NT2/D1 (cell line): ENCODE results near the gene TAC4.

Experiments
- DNase-seq: peaks from one replicate; pipeline ENCODE4 v3.0.0-alpha.2; 2011; ENCODE audit warnings: low read depth, low spot score
- H3K27me3 ChIP-seq: 2 replicates; pipeline ENCODE4 v1.6.0; 2011; ENCODE audit warnings: mild to moderate bottlenecking; ENCODE audit not compliant: insufficient read length, insufficient read depth
- H3K36me3 ChIP-seq: 2 replicates; pipeline ENCODE4 v1.6.1; 2011; ENCODE audit warnings: mild to moderate bottlenecking, low read length, mixed read lengths; ENCODE audit not compliant: insufficient read depth, insufficient read length
- H3K4me1 ChIP-seq: 2 replicates; pipeline ENCODE4 v1.5.1; 2011; ENCODE audit not compliant: insufficient read depth, insufficient read length
- H3K4me3 ChIP-seq: 2 replicates; pipeline ENCODE4 v1.5.1; 2011; ENCODE audit warnings: low read depth; ENCODE audit not compliant: insufficient read length
- H3K9ac ChIP-seq: 2 replicates; pipeline ENCODE4 v1.6.0; 2011; ENCODE audit warnings: low read depth; ENCODE audit not compliant: insufficient read length
- H3K9me3 ChIP-seq: 2 replicates; pipeline ENCODE4 v1.5.1; 2011; ENCODE audit warnings: mild to moderate bottlenecking, low read length; ENCODE audit not compliant: insufficient read depth
- SUZ12 ChIP-seq: IDR thresholded peaks from 2 replicates; pipeline ENCODE4 v1.6.1; 2011; ENCODE audit not compliant: insufficient read length, insufficient read depth; ENCODE audit errors: extremely low read depth
- YY1 ChIP-seq: IDR thresholded peaks from 2 replicates; pipeline ENCODE4 v1.6.1; 2011; ENCODE audit not compliant: insufficient read length, insufficient read depth
- ZNF274 ChIP-seq: IDR thresholded peaks from 2 replicates; pipeline ENCODE4 v1.6.1; 2011; ENCODE audit warnings: mild to moderate bottlenecking, low read depth, low read length

Gene TAC4

DNA sequence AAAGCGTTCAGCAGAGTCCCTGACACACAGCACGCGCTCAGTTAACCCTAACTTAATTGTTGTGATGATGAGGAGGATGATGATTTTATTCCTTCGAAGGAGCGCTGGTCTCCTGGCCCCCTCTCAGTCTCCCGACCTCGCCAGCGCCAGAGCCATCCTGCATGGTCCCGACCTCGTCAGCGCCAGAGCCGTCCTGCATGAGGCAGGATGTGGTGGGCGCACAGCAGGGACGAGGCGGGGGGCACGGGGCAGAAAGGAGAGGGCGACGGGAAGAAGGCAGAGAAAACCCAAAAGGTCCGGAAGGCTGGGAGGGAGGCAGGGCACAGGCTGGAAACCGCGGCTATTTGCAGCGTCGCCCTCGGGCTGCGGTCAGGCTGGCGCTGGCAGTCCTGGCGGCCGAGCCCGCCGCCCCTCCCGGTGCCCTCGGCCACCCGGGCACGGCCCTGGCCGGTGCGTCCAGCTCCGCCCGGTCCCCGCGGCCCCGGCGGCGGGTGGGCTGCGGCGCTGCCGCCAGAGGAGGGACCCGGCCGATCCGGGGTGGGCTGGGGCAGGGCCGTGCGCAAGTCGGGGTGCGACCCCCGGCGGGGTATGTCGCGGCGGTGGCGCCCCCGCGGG, 3.0 kb upstream of the TAC4 start:
- peaks cover 44% of the 10 kb centered on the region for H3K27me3 ChIP-seq
- peak overlapping the region; percentile 74 for H3K9ac ChIP-seq
- peaks cover 18% of the 10 kb centered on the region for H3K4me1 ChIP-seq
- peak overlapping the region; percentile 48 for H3K4me3 ChIP-seq
- H3K36me3 ChIP-seq: peaks cover 7% of the 10 kb centered on the region
- H3K9me3 ChIP-seq: no peaks in the 10 kb centered on the region
- DNase-seq: no peak
- TF ChIP-seq SUZ12 (no peak), ZNF274 (no peak), YY1 (no peak)

- Histone ChIP-seq H3K27me3 (peaks cover 44% of the 10 kb centered on the region), H3K9me3 (no peaks in the 10 kb centered on the region), H3K4me1 (peaks cover 21% of the 10 kb centered on the region), H3K4me3 (no peak overlapping the region), H3K36me3 (peaks cover 7% of the 10 kb centered on the region), H3K9ac (no peak overlapping the region)
- no peak for DNase-seq
- TF ChIP-seq SUZ12: no peak
- no peak for TF ChIP-seq YY1
- TF ChIP-seq ZNF274: no peak
These were observed 2.3 kb upstream of the TAC4 start for GRCh38 chr17:49850218-49850610.

GRCh38 chr17:49848739-49849138, 870 bp upstream of the TAC4 start:
- Histone ChIP-seq H3K9ac (no peak overlapping the region), H3K36me3 (peaks cover 13% of the 10 kb centered on the region), H3K27me3 (peaks cover 33% of the 10 kb centered on the region), H3K4me3 (no peak overlapping the region), H3K4me1 (peaks cover 21% of the 10 kb centered on the region), H3K9me3 (no peaks in the 10 kb centered on the region)
- TF ChIP-seq ZNF274: no peak
- no peak for DNase-seq

- no peak for DNase-seq
- TF ChIP-seq ZNF274 (no peak), SUZ12 (no peak), YY1 (no peak)
- H3K9me3 ChIP-seq: no peaks in the 10 kb centered on the region
- H3K27me3 ChIP-seq: peaks cover 23% of the 10 kb centered on the region
- no peak overlapping the region for H3K4me3 ChIP-seq
- H3K9ac ChIP-seq: no peak overlapping the region
- peaks cover 13% of the 10 kb centered on the region for H3K36me3 ChIP-seq
- peaks cover 21% of the 10 kb centered on the region for H3K4me1 ChIP-seq
These were observed 744 bp downstream of the TAC4 start for GRCh38 chr17:49846938-49847712.

GRCh38 chr17:49845321-49845720, 2.5 kb downstream of the TAC4 start:
- no peak for DNase-seq
- H3K9ac ChIP-seq: no peak overlapping the region
- H3K36me3 ChIP-seq: peaks cover 13% of the 10 kb centered on the region
- H3K27me3 ChIP-seq: peaks cover 11% of the 10 kb centered on the region
- no peak overlapping the region for H3K4me3 ChIP-seq
- TF ChIP-seq SUZ12 (no peak), YY1 (no peak), ZNF274 (no peak)
- H3K4me1 ChIP-seq: peaks cover 19% of the 10 kb centered on the region
- H3K9me3 ChIP-seq: no peaks in the 10 kb centered on the region

GRCh38 chr17:49843774-49844350, 4.0 kb downstream of the TAC4 start:
- Histone ChIP-seq H3K9me3 (no peaks in the 10 kb centered on the region), H3K4me3 (no peak overlapping the region), H3K9ac (no peak overlapping the region), H3K27me3 (no peaks in the 10 kb centered on the region), H3K4me1 (peaks cover 24% of the 10 kb centered on the region), H3K36me3 (peaks cover 13% of the 10 kb centered on the region)
- no peak for DNase-seq
- TF ChIP-seq SUZ12 (no peak), ZNF274 (no peak), YY1 (no peak)

- Histone ChIP-seq H3K9ac (no peak overlapping the region), H3K9me3 (no peaks in the 10 kb centered on the region), H3K4me3 (no peak overlapping the region), H3K27me3 (no peaks in the 10 kb centered on the region), H3K36me3 (peaks cover 13% of the 10 kb centered on the region), H3K4me1 (peaks cover 24% of the 10 kb centered on the region)
- TF ChIP-seq YY1: no peak
- no peak for TF ChIP-seq ZNF274
- no peak for TF ChIP-seq SUZ12
- DNase-seq: no peak
These were observed 5.0 kb downstream of the TAC4 start for GRCh38 chr17:49842846-49843245.
